Fibroblast of lung (primary cell): ENCODE results near the gene ADAP1. TPM values are rescaled to one million over a fixed set of nuclear protein-coding genes. Genes with fewer than 3 reads are reported as not detected.

ENCODE experiments used
- DNase-seq, 2 donors: peaks; one replicate each; pipeline versions ENCODE4 v3.0.0 to v3.0.0-alpha.2; 2010; ENCODE audit warnings: low read depth in 2 of 2
- H2AFZ ChIP-seq: 2 replicates; pipeline ENCODE4 v1.5.1; 2012; ENCODE audit warnings: low read length, control low read depth, inconsistent platforms
- H3K27ac ChIP-seq: 2 replicates; pipeline ENCODE4 v1.5.1; 2011; ENCODE audit warnings: low read length, control low read depth; ENCODE audit not compliant: insufficient read depth
- H3K27me3 ChIP-seq: 2 replicates; pipeline ENCODE4 v1.5.1; 2011; ENCODE audit warnings: mild to moderate bottlenecking, low read length; ENCODE audit not compliant: control insufficient read depth, insufficient read depth
- H3K36me3 ChIP-seq: 2 replicates; pipeline ENCODE4 v1.5.1; 2011; ENCODE audit warnings: low read length; ENCODE audit not compliant: control insufficient read depth, insufficient read depth
- H3K4me1 ChIP-seq: 2 replicates; pipeline ENCODE4 v1.5.1; 2011; ENCODE audit warnings: low read length; ENCODE audit not compliant: control insufficient read depth, insufficient read depth; ENCODE audit errors: extremely low read depth
- H3K4me2 ChIP-seq: 2 replicates; pipeline ENCODE4 v1.5.1; 2011; ENCODE audit warnings: low read length, control low read depth; ENCODE audit not compliant: insufficient read depth; ENCODE audit errors: extremely low read depth
- H3K4me3 ChIP-seq, 4 experiments: fragments of 200-600 bp in 1 of 4; sonication (generic) in 1 of 4; replicated peaks in 1 of 4; 2 replicates each; pipeline ENCODE4 v1.5.1; 2011 to 2016; ENCODE audit warnings: low read length in 4 of 4, low read depth in 3 of 4, mild to moderate bottlenecking in 3 of 4, control low read depth in 2 of 4, inconsistent platforms in 1 of 4, mixed read lengths in 1 of 4; ENCODE audit not compliant: insufficient read depth in 1 of 4; ENCODE audit errors: control extremely low read depth in 1 of 4
- H3K79me2 ChIP-seq: 2 replicates; pipeline ENCODE4 v1.5.1; 2012; ENCODE audit warnings: mild to moderate bottlenecking, low read length, inconsistent platforms; ENCODE audit not compliant: control insufficient read depth, insufficient read depth
- H3K9ac ChIP-seq: 2 replicates; pipeline ENCODE4 v1.5.1; 2011; ENCODE audit warnings: mild to moderate bottlenecking, low read length, control low read depth; ENCODE audit not compliant: insufficient read depth
- H3K9me3 ChIP-seq: 2 replicates; pipeline ENCODE4 v1.5.1; 2012; ENCODE audit warnings: low read depth, low read length; ENCODE audit not compliant: control insufficient read depth, insufficient read depth
- H4K20me1 ChIP-seq: 2 replicates; pipeline ENCODE4 v1.5.1; 2011; ENCODE audit warnings: low read length; ENCODE audit not compliant: control insufficient read depth, insufficient read depth; ENCODE audit errors: extremely low read depth
- EZH2 ChIP-seq: IDR thresholded peaks from 2 replicates; pipeline ENCODE4 v1.5.1; 2012; ENCODE audit warnings: low read length, control low read depth, mild to moderate bottlenecking; ENCODE audit errors: missing control alignments
- polyA plus RNA-seq, 2 donors: library from polyadenylated mRNA; depleted of rRNA in 1 of 2; stranded (reverse) in 1 of 2; unstranded in 1 of 2; fragments of >200 nt; gene quantifications; 2 replicates each; pipeline ENCODE4 v1.2.1, GENCODE V29; 2011 to 2012; ENCODE audit warnings: missing spikeins in 1 of 2
- total RNA-seq: library from RNA; depleted of rRNA; stranded (reverse); fragments of >200 nt; gene quantifications from 2 replicates; pipeline ENCODE4 v1.2.1, GENCODE V29; 2014
- TF ChIP-seq, protein P1 (sequence below), 2 donors: IDR thresholded peaks in 1 of 2; conservative IDR thresholded peaks in 1 of 2; 1 replicate in 1 of 2; 2 replicates in 1 of 2; pipeline ENCODE4 v1.5.1; 2011 to 2012; ENCODE audit warnings: low read length in 2 of 2, control low read depth in 1 of 2, inconsistent platforms in 1 of 2, low read depth in 1 of 2, mild to moderate bottlenecking in 1 of 2

ADAP1 gene
- total and polyA plus RNA-seq, 2 donors (not counting 1 experiment from before 2014, with no cell fraction given): 1.1 to 2.3 TPM

DNA sequence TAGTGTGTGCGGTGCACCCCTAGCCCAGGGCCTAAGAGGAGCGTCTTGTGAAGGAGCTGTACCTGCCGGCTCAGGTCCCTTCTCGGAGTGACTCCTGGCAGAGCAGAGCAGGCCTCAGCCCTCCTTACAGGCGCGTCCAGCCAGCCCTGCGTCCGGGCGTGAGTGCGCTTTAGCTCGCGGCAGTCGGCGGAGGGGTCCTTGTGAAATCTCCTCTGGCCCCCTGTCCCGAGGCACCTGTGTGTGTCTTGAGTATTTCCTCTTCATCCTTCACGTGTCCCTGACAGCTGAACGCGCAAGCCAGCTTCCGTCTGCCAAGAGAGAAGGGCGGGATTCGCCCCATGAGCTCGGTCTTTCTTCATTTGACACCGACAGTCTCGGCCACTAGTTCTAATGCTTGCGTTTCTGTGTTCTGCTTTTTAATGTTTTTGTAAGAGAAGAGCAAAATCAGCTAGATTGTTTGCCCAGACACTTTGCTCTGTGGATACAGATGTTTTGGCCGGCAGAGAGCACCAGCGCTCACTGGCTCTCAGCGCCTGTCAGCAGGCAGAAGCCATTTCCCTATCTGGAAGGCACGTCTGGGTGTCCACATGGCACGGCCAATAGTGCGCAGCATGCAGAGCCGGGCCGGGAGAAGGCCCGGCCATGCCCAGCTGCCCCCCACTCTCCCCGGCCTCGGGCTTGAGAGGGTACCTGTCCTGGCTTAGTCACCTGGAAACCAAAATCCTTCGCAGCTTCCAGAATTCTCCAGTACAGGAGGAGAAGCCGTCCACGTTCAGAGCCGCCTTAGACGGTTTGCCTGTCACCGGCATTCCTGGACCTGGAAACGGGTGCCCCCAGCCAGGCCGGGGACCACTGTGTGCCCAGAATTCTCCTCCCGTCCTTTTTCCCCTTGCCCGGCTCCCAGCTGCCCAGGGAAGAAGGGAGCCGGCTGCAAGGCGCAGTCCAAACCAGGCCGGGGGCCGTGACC lies 71.1 kb downstream of the ADAP1 start:
- TF ChIP-seq, protein P1, sequence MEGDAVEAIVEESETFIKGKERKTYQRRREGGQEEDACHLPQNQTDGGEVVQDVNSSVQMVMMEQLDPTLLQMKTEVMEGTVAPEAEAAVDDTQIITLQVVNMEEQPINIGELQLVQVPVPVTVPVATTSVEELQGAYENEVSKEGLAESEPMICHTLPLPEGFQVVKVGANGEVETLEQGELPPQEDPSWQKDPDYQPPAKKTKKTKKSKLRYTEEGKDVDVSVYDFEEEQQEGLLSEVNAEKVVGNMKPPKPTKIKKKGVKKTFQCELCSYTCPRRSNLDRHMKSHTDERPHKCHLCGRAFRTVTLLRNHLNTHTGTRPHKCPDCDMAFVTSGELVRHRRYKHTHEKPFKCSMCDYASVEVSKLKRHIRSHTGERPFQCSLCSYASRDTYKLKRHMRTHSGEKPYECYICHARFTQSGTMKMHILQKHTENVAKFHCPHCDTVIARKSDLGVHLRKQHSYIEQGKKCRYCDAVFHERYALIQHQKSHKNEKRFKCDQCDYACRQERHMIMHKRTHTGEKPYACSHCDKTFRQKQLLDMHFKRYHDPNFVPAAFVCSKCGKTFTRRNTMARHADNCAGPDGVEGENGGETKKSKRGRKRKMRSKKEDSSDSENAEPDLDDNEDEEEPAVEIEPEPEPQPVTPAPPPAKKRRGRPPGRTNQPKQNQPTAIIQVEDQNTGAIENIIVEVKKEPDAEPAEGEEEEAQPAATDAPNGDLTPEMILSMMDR (conservative IDR thresholded peaks at IDR 0.05 in 1 of 2, IDR thresholded peaks at IDR 0.05 in 1 of 2; ENCODE audit: low read depth in 1 of 2, low read length in 2 of 2): no peak
- no peak for TF ChIP-seq EZH2
- Histone ChIP-seq H3K4me2 (no peak overlapping the region), H3K9me3 (no peaks in the 10 kb centered on the region), H3K9ac (no peak overlapping the region), H3K79me2 (peaks cover 72% of the 10 kb centered on the region), H3K36me3 (peaks cover 17% of the 10 kb centered on the region), H3K27me3 (no peaks in the 10 kb centered on the region), H2AFZ (no peak overlapping the region), H3K27ac (no peak overlapping the region), H3K4me3 (no peak overlapping the region), H3K4me1 (no peaks in the 10 kb centered on the region), H4K20me1 (no peaks in the 10 kb centered on the region)
- DNase-seq: no peak

DNA sequence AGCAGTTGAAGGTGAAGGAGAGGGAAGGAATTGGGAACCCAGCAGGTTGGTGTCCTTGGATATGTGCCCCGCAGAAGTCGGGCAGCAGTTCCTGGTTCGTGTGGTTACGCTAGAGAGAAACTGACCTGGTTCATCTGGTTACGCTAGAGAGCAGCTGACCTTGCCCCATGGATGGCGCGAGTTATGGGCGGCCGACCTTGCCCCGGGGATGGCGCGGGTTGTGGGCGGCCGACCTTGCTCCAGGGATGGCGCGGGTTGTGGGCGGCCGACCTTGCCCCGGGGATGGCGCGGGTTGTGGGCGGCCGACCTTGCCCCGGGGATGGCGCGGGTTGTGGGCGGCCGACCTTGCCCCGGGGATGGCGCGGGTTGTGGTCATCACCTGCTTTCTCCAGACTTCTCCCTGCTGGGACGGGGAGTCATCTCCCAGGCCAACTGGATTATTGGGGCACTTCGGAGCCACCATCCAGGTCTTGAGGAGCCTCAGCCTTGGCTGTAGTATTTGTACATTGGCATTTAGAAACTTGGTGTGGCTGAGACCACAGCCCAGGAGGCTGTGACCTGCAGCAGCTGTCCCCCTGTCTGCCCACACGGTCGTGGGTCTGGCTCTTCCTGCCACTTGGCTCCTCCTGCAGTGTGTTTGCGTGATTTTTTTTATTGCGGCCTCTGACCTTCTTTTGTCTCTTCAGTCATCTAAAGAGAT lies 72.0 kb downstream of the ADAP1 start:
- Histone ChIP-seq H3K4me3 (no peak overlapping the region), H3K27me3 (no peaks in the 10 kb centered on the region), H3K27ac (no peak overlapping the region), H3K4me1 (no peaks in the 10 kb centered on the region), H2AFZ (no peak overlapping the region), H3K4me2 (no peak overlapping the region), H3K36me3 (peaks cover 11% of the 10 kb centered on the region), H3K9me3 (no peaks in the 10 kb centered on the region), H4K20me1 (no peaks in the 10 kb centered on the region), H3K9ac (no peak overlapping the region), H3K79me2 (peaks cover 79% of the 10 kb centered on the region)
- no peak for TF ChIP-seq EZH2
- TF ChIP-seq, protein P1 (conservative IDR thresholded peaks at IDR 0.05 in 1 of 2, IDR thresholded peaks at IDR 0.05 in 1 of 2; ENCODE audit: low read depth in 1 of 2, low read length in 2 of 2): no peak
- no peak for DNase-seq
